HG03045 (cell line): ENCODE data around the gene RAD23A.

Experiments
- ATAC-seq: cut with Tn5 transposase; IDR thresholded peaks from one replicate; pipeline ENCODE4 v1.9.1; 2021; ENCODE audit warnings: mild to moderate bottlenecking, moderate library complexity; ENCODE audit not compliant: unreplicated experiment

The RAD23A gene

GRCh38 chr19:12984143-12984627 lies 38.5 kb downstream of the RAD23A start:
- ATAC-seq: no peak

GRCh38 chr19:12984683-12985048 lies 39.0 kb downstream of the RAD23A start:
- ATAC-seq: no peak

GRCh38 chr19:12985049-12985776 lies 39.6 kb downstream of the RAD23A start:
- ATAC-seq: no peak

GRCh38 chr19:12986726-12987125 lies 41.1 kb downstream of the RAD23A start:
- ATAC-seq: no peak

- no peak for ATAC-seq
These were observed 41.5 kb downstream of the RAD23A start for GRCh38 chr19:12987190-12987589.

GRCh38 chr19:12987781-12988180 lies 42.1 kb downstream of the RAD23A start:
- no peak for ATAC-seq

- ATAC-seq: no peak
These were observed 44.8 kb downstream of the RAD23A start for GRCh38 chr19:12990431-12990830.

GRCh38 chr19:12990853-12991252 lies 45.2 kb downstream of the RAD23A start:
- no peak for ATAC-seq

- ATAC-seq: no peak
These were observed 45.6 kb downstream of the RAD23A start for GRCh38 chr19:12991296-12991695.

GRCh38 chr19:12992729-12993128 lies 47.1 kb downstream of the RAD23A start:
- ATAC-seq: no peak

- ATAC-seq: no peak
These were observed 47.9 kb downstream of the RAD23A start for GRCh38 chr19:12993562-12993961.

GRCh38 chr19:12994701-12995595 lies 49.3 kb downstream of the RAD23A start, which contains the start of gene NFIX:
Gene NFIX (plus strand): TSS chr19:12995475. CDS start chr19:12995838, 363 bp downstream.
- ATAC-seq: no peak

- ATAC-seq: no peak
These were observed 50.1 kb downstream of the RAD23A start for GRCh38 chr19:12995596-12996405.

GRCh38 chr19:12996406-12997094 lies 50.9 kb downstream of the RAD23A start:
- ATAC-seq: no peak

- no peak for ATAC-seq
These were observed 51.7 kb downstream of the RAD23A start for GRCh38 chr19:12997179-12997966.

GRCh38 chr19:12997967-12998940 lies 52.6 kb downstream of the RAD23A start:
- ATAC-seq: no peak

- ATAC-seq: no peak
These were observed 55.5 kb downstream of the RAD23A start for GRCh38 chr19:13001166-13001501.

GRCh38 chr19:13001502-13002165 lies 56.0 kb downstream of the RAD23A start:
- ATAC-seq: no peak
